ENCODE results near the gene TUBB4A. TPM values are rescaled to one million over a fixed set of nuclear protein-coding genes. Genes with fewer than 3 reads are reported as not detected.
A peak's percentile ranks its signal among the peaks of the same experiment; 100 is the strongest.

TUBB4A gene
- total and polyA plus RNA-seq, 11 donors = 0.15 to 4.8 (median 1.6) TPM

DNA sequence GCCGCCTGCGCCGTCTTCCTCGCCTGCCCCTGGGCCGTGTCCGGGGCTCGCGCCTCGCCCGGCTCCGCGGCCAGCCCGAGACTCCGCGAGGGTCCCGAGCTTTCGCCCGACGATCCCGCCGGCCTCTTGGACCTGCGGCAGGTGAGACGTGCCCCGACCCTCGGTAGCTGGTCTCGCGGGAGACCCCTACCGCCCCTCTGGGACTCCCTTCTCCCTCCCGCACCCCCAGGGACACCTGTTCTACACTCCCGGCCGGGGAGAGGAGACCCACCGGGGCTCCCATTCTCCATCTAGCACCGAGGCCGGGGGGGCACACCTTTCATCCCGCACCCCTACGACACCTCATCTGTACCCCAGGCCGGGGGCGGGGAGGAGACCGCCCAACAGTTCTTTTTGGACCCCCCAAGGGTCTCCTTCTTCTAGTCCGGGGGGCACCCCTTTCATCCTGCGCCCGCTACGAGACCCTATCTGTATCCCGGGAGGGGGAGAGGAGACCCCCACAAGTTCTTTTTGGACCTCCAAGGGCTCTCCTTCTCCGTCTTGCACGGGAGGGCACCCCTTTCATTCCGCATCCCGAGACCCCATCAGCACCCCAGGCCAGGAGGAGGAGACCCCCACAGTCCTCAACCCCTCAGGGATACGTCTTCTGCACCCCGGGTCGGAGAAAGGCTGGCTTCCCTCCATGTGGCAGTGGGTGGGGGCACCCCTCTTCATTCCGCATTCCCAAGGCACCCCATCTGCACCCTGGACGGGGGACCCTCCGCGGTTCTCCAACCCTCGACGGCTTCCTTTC, 29.2 kb upstream of the TUBB4A start:
- Histone ChIP-seq H3K36me3 (no peaks in the 10 kb centered on the region), H3K9me3 (no peaks in the 10 kb centered on the region), H3K4me3 (peak overlapping the region; percentile 12 to 72 (median 54)), H3K27ac (peak overlapping the region in 9 of 12 donors; percentile 23 to 70 (median 61)), H3K27me3 (peaks cover 8 to 42% (median 19%) of the 10 kb centered on the region in 9 donors), H3K4me1 (peaks cover 0 to 52% (median 29%) of the 10 kb centered on the region in 12 donors)
- 8 to 28% (median 16%) methylated on average over 28 to 57 of the region's 57 CpGs for whole genome bisulfite sequencing, 4 donors
- DNase-seq (peak in 1 of 5 donors; percentile 68), ATAC-seq (peak in 1 of 4 donors; percentile 56)
- intact Hi-C loops (cut with DNase I) = no loop called here
- no peak for TF ChIP-seq POLR2A (IDR thresholded peaks at IDR 0.05)
- TF ChIP-seq, protein P1, sequence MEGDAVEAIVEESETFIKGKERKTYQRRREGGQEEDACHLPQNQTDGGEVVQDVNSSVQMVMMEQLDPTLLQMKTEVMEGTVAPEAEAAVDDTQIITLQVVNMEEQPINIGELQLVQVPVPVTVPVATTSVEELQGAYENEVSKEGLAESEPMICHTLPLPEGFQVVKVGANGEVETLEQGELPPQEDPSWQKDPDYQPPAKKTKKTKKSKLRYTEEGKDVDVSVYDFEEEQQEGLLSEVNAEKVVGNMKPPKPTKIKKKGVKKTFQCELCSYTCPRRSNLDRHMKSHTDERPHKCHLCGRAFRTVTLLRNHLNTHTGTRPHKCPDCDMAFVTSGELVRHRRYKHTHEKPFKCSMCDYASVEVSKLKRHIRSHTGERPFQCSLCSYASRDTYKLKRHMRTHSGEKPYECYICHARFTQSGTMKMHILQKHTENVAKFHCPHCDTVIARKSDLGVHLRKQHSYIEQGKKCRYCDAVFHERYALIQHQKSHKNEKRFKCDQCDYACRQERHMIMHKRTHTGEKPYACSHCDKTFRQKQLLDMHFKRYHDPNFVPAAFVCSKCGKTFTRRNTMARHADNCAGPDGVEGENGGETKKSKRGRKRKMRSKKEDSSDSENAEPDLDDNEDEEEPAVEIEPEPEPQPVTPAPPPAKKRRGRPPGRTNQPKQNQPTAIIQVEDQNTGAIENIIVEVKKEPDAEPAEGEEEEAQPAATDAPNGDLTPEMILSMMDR (IDR thresholded peaks at IDR 0.05) = no peak

DNA sequence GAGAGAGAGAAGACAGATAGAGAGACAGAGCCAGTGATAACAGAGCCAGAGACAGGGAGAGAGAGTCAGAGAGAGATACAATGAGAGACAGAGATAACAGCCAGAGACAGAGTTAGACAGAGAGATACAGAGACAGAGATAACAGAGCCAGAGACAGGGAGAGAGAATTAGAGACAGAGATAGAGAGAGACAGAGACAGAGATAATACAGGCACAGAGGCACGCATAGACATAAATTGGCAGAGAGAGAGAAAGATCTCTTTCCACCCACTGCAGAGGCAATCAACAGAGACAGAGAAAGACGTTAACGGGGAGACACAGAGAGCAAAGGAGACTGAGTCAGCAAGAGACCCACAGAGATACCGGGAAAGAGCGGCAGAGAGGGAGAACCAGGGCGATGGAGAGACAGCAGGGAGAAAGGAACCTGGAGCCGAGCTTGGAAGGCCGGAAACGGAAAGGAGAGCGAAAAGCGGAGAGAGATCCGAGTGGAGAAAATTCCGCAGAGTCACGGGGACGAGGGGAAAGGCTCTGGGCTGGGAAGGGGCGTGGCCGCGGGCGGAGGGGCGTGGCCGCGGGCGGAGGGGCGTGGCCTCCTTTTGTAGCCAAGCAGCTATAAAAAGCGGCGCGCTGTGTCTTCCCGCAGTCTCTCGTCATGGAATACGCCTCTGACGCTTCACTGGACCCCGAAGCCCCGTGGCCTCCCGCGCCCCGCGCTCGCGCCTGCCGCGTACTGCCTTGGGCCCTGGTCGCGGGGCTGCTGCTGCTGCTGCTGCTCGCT, 28.5 kb upstream of the TUBB4A start, which contains the start of gene TNFSF9:
TNFSF9 (plus strand) TSS at position 641 of the 777 bp plus-strand sequence; CDS start at position 652, 11 bp downstream.
- WGBS, 4 donors = 1% methylated on average over 35 to 44 of the region's 44 CpGs
- peak; percentile 74 to 93 (median 90) for ATAC-seq
- TF ChIP-seq, protein P1 (IDR thresholded peaks at IDR 0.05) = no peak
- peak; percentile 30 to 93 for TF ChIP-seq POLR2A (IDR thresholded peaks at IDR 0.05)
- H3K4me3 ChIP-seq = peak within 1 kb of the TSS; percentile 12 to 72 (median 54)
- peaks cover 8 to 34% (median 18%) of the 10 kb centered on the region in 9 donors for H3K27me3 ChIP-seq
- no peaks in the 10 kb centered on the region for H3K9me3 ChIP-seq
- DNase-seq = peak; percentile 83 to 93 (median 88)
- intact Hi-C loops (cut with DNase I) = no loop called here
- no peaks in the 10 kb centered on the region for H3K36me3 ChIP-seq
- H3K4me1 ChIP-seq = peaks cover 0 to 46% (median 29%) of the 10 kb centered on the region in 12 donors
- peak within 1 kb of the TSS in 10 of 12 donors; percentile 23 to 70 (median 59) for H3K27ac ChIP-seq

DNA sequence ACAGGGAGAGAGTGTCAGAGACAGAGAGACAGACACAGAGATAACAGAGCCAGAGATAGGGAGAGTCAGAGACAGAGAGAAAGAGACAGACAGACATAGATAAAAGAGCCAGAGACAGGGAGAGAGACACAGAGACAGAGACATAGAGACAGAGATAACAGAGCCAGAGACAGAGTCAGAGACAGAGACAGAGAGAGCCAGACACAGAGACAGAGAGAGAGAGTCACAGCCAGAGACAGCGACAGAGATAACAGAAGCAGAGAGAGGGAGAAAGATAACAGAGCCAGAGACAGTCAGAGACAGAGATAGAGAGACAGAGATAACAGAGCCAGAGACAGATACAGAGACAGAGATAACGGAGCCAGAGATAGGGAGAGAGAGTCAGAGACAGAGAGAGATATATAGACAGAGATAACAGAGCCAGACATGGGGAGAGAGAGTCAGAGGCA, 27.9 kb upstream of the TUBB4A start:
- Histone ChIP-seq H3K36me3 (no peaks in the 10 kb centered on the region), H3K27ac (peak overlapping the region in 4 of 12 donors; percentile 44 to 70 (median 61)), H3K9me3 (no peaks in the 10 kb centered on the region), H3K27me3 (peaks cover 8 to 30% (median 16%) of the 10 kb centered on the region in 9 donors), H3K4me1 (peaks cover 0 to 46% (median 29%) of the 10 kb centered on the region in 12 donors), H3K4me3 (peak overlapping the region in 11 of 12 donors; percentile 33 to 72 (median 55))
- no peak for TF ChIP-seq POLR2A (IDR thresholded peaks at IDR 0.05)
- TF ChIP-seq, protein P1 (IDR thresholded peaks at IDR 0.05) = no peak
- 58 to 64% (median 62%) methylated on average over 2 of the region's 2 CpGs for WGBS, 4 donors
- intact Hi-C loops (cut with DNase I) = loop anchor here in 2 of 10 donors (5.0 to 10.0 kb wide), 2 partner anchors 77 to 215 kb away; no protein-coding TSS in a partner anchor
- DNase-seq = no peak
- no peak for ATAC-seq

Data from heart left ventricle (tissue), 16 donors.